Central memory CD8-positive, alpha-beta T cell (primary cell): ENCODE measurements around the gene ELFN1.

Source experiments
- ATAC-seq: fragments of 150-1000 bp; cut with Tn5 transposase; replicated peaks from 2 replicates; pipeline ENCODE4 v1.10.0; 2022; ENCODE audit warnings: mild to moderate bottlenecking, moderate FRiP score, moderate number of reproducible peaks; ENCODE audit not compliant: poor library complexity, severe bottlenecking; ENCODE audit errors: extremely low read depth
- DNase-seq, 2 donors: peaks; one replicate each; pipeline ENCODE4 v3.0.0; 2021; ENCODE audit warnings: low spot score in 2 of 2
- H3K27ac Mint-ChIP-seq: one replicate; pipeline ENCODE4 v1.8.0; 2022; ENCODE audit warnings: low read depth, mild to moderate bottlenecking, moderate library complexity, mixed read lengths
- H3K27me3 Mint-ChIP-seq: one replicate; pipeline ENCODE4 v1.8.0; 2022; ENCODE audit warnings: mixed read lengths
- H3K36me3 Mint-ChIP-seq: one replicate; pipeline ENCODE4 v1.8.0; 2022; ENCODE audit warnings: mild to moderate bottlenecking, moderate library complexity, mixed read lengths; ENCODE audit not compliant: insufficient read depth
- H3K4me1 Mint-ChIP-seq: one replicate; pipeline ENCODE4 v1.8.0; 2022; ENCODE audit warnings: mixed read lengths
- H3K4me3 Mint-ChIP-seq: one replicate; pipeline ENCODE4 v1.8.0; 2022; ENCODE audit warnings: mild to moderate bottlenecking, moderate library complexity, mixed read lengths
- H3K9me3 Mint-ChIP-seq: one replicate; pipeline ENCODE4 v1.8.0; 2022; ENCODE audit warnings: mixed read lengths

ELFN1 gene

DNA sequence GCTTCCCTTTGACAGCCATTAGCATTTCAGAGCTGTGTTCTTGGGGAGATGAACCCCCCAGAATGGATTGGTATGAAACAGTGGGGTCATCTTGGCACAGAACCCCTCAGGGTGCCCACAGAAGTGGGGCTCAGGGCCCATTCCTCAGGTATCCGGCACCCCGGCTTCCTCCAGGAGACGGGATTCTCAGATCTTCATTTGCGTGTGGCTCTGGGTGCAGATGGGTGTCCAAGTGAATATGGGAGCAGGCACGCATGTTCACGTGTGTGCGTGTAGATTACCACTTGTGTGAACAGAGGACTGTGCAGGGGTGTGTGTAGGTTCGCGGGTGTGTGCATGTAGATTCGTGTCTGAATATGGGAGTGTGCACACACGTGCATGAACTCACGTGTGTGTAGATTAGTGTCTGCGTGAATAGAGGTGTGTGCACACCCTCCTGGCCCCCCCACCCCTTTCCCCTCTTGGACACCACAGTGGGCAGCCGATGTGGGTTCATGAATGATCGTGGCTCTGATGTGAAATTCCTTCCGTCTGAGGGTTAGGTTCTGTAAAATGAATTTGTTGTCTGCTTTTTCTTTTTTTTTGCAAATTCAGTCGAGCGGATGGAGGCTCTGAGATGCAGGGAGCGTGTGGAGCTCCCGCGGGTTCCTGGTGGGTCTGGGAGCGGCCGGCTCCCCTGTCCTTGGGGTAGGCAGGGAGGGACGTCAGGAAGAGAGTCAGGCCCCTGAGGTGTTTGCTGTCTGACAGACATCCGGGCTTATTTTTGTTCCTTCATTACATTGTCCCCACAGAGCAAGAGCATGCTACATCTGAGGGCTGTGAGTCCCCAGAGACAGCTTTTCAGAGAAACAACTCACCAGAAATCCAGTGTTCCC is 7.4 kb downstream of the ELFN1 start:
- ATAC-seq (no peak), DNase-seq (no peak)
- Mint-ChIP-seq H3K9me3 (no peaks in the 10 kb centered on the region), H3K4me1 (no peaks in the 10 kb centered on the region), H3K27me3 (peaks cover 18% of the 10 kb centered on the region), H3K4me3 (no peak overlapping the region), H3K27ac (no peak overlapping the region), H3K36me3 (no peaks in the 10 kb centered on the region)

DNA sequence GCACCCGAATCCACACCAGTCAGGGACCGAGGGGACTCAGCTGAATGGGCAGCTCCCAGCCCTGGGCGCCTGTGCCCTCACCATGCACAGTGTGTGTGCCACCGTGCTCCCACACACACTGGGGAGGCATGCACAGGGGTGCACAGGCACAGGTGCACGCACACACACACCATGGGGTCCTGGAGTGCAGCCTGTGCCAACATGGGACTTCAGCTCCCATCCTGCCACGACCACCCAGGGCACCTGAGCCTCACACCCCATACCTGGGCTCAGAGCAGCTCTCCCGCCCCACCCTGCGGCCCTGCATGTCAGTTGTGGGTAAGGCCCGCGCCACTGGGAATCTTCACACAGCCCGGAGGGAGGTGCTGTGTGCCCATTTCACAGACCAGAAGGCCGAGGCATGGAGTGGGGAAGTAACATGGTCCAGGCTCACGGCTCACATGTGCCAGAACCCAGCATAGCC is 8.0 kb downstream of the ELFN1 start:
- Mint-ChIP-seq H3K9me3 (no peaks in the 10 kb centered on the region), H3K27me3 (peaks cover 11% of the 10 kb centered on the region), H3K4me3 (no peak overlapping the region), H3K27ac (no peak overlapping the region), H3K4me1 (no peaks in the 10 kb centered on the region), H3K36me3 (no peaks in the 10 kb centered on the region)
- DNase-seq: no peak
- no peak for ATAC-seq

DNA sequence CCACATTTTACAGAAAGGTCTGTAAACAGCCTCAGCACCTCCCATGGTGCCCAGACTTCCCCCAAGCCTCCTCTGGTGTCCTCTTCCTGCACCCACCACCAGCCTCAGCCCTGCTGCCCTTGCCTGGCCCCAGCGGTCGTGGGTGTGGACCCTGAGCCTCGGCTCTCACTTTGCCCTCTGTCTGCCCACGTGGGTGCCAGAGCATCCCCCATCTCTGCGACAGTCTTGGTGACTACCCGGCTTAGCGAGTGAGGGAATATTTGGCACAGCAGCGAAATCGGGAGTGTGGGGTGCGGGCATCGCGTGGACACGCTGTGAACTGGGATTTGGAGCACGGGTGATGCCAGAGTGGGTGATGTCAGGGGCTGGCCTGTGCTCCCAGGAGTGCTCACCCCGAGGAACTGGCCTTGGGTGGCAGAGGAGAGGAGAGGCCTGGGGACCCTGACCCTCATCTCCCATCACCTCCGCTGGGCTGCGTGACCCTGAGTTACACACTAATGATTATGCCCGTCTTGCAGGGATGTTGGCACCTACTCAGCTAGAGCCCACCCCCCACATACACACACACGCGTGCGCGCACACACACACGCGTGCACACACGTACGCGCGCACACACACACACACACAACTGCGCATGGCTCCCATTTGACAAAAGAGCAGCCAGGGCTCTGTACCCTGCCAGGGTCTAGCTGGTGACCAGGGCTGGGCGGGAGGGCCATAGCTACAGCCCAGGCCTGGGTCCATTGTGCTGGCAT is 8.7 kb downstream of the ELFN1 start:
- Mint-ChIP-seq H3K36me3 (no peaks in the 10 kb centered on the region), H3K4me3 (no peak overlapping the region), H3K27me3 (peaks cover 11% of the 10 kb centered on the region), H3K9me3 (no peaks in the 10 kb centered on the region), H3K4me1 (no peaks in the 10 kb centered on the region), H3K27ac (no peak overlapping the region)
- DNase-seq: no peak
- ATAC-seq: no peak

DNA sequence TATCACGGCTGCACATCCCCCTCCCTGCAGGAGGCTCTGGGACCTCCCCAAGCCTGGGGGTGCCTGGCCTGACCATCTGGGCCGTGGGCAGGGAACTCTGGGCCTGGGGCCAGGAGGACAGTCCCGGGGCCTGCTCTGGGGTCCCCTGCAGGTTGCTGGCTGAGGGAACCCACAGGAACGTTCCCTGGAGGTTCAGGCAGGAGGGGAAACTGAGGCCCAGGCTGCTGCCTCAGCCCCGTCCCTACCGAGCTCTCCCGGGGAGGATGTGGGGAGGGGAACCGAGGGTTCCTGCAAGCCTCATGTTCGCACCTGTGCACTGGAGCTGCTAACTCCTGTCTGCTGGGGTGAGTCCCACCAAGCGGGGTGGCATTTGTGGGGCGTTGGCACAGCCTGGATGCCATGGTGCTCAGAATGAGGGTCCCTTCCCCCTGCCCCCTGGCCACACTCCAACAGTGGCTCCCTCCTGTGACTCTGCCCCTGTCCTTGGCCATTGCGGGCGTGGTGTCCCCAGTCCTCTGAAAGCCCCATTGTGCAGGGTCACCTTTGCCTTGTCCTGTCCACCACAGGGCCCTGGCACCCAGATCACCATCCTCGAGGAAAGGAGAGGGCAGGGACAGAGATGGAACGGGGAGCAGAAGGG is 9.4 kb downstream of the ELFN1 start:
- no peak overlapping the region for H3K27ac Mint-ChIP-seq
- no peak overlapping the region for H3K4me3 Mint-ChIP-seq
- H3K27me3 Mint-ChIP-seq: peaks cover 18% of the 10 kb centered on the region
- peaks cover 5% of the 10 kb centered on the region for H3K9me3 Mint-ChIP-seq
- H3K4me1 Mint-ChIP-seq: no peaks in the 10 kb centered on the region
- no peak for ATAC-seq
- DNase-seq: no peak
- H3K36me3 Mint-ChIP-seq: no peaks in the 10 kb centered on the region

DNA sequence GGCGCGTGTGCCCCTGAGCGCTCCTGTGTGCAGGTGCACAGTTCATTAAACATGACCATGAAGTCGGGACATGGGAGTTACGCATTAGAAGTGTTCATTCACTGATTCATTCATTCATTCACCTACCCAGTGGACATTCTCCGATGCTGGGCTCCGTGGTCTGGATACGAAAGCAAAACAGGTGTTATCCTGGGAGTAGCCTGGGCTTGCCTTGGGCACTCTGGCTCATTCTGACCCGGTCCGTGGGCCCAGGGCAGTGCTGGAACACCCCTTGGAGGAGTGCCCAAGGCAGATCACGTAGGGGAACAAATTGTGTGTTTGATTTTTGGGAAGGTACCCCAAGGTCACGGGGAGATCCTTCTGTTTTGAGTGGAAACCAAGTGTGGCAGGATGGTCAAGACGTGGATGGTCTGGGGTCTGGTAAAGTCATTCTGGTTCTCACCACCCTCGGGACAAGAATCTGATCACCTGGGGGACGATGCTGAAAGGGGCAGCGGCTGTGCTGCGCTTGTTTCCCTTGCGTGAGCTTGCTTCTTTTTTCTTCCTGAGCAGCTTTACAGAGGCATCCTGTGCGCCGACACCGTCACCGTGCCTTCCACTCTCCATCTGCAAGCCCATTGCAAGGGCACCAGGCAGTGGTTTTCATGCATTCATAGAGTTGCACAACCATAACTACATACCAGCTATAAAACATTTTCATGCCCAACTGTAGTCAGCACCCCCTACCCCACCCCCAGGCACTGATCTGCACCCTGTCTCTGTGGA is 10.1 kb downstream of the ELFN1 start:
- ATAC-seq: no peak
- no peak overlapping the region for H3K27ac Mint-ChIP-seq
- no peak for DNase-seq
- peaks cover 25% of the 10 kb centered on the region for H3K27me3 Mint-ChIP-seq
- H3K9me3 Mint-ChIP-seq: peaks cover 10% of the 10 kb centered on the region
- no peak overlapping the region for H3K4me3 Mint-ChIP-seq
- H3K36me3 Mint-ChIP-seq: no peaks in the 10 kb centered on the region
- H3K4me1 Mint-ChIP-seq: no peaks in the 10 kb centered on the region

DNA sequence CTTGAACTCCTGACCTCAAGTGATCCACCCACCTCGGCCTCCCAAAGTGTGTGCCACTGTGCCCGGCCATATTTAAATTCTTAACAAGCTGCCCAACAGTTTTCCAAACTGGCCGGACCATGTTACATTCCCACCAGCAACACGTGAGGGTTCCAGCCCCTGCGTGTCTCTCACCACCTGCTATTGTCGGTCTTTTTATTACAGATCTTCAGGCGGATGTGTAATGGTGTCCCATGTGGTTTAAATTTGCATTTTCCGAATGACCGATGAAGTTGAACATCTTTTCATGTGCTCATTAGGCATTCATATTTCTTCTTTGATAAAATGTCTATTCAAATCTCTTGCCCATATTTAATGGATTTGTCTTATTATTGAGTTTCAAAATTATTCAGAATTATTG is 11.5 kb downstream of the ELFN1 start:
- Mint-ChIP-seq H3K36me3 (no peaks in the 10 kb centered on the region), H3K4me1 (no peaks in the 10 kb centered on the region), H3K9me3 (peaks cover 13% of the 10 kb centered on the region), H3K27ac (no peak overlapping the region), H3K27me3 (peaks cover 24% of the 10 kb centered on the region), H3K4me3 (no peak overlapping the region)
- DNase-seq: no peak
- no peak for ATAC-seq

DNA sequence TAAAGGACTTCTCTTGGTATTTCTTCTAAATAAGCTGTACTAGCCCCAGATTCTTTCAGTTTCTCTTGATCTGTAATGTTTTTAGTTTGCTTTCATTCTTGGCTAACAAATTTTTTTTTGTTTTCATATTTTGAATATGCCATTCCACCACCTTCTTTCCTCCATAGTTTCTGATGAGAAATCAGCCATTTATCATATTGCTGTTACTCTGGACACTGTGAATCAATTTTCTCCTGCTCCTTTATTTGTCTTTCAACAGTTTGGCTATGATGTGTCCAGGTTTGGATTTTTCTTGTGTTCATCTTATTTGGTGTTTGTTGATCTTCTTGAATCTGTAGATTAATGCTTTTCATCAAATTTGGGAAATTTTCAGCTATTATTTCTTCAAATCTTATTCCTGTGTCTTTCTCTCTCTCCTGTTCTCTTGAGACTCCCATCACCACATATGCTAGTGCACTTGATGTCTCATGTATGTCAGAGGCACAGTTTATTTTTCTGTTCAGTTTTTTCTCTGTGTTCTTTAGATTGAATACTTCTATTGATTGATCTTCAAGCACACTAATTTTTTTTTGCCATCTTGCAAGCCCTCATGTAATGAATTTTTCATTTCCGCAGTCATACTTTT is 15.0 kb downstream of the ELFN1 start:
- Mint-ChIP-seq H3K9me3 (peaks cover 13% of the 10 kb centered on the region), H3K27me3 (peaks cover 27% of the 10 kb centered on the region), H3K4me3 (no peak overlapping the region), H3K27ac (no peak overlapping the region), H3K4me1 (no peaks in the 10 kb centered on the region), H3K36me3 (no peaks in the 10 kb centered on the region)
- ATAC-seq: no peak
- no peak for DNase-seq

DNA sequence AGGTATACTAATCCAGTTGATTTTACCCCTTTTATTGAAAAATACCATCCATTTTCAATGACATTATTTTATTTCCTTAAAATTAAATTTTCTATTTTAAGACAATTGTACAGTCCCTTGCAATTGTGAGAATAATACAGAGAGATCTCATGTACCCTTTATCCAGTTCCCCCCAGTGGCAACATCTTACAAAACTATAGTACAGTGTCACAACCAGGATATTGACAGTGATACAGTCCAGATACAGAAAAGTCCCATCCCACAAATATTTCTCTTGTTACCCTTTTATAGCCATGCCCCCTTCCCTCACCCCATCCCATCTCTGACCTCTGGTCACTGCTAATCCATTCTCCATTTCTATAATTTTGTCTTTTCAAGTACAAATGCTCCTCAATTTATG is 18.5 kb downstream of the ELFN1 start:
- H3K4me1 Mint-ChIP-seq: no peaks in the 10 kb centered on the region
- no peak overlapping the region for H3K4me3 Mint-ChIP-seq
- no peak for DNase-seq
- ATAC-seq: no peak
- peaks cover 34% of the 10 kb centered on the region for H3K27me3 Mint-ChIP-seq
- no peak overlapping the region for H3K27ac Mint-ChIP-seq
- no peaks in the 10 kb centered on the region for H3K36me3 Mint-ChIP-seq
- peaks cover 13% of the 10 kb centered on the region for H3K9me3 Mint-ChIP-seq

DNA sequence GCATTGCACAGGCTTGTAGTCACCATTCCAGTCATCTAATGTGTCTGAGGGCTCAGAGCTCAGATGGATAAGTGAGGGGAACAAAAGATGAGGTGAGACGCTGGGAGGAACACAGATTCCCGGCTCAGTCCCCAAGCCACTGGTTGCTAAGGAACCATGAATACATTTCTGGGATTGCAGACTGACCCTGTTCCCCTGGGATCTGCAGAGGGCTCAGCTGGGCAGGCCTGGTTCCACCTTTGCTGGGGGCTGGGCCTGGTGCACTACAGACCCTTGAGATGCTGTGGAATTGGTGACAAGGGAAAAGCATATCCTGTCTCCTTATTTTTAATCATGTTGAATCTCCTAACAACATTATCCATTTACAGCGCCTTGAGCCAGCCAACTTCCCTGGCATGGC is 19.2 kb downstream of the ELFN1 start:
- H3K4me1 Mint-ChIP-seq: no peaks in the 10 kb centered on the region
- ATAC-seq (no peak), DNase-seq (no peak)
- H3K4me3 Mint-ChIP-seq: no peak overlapping the region
- no peak overlapping the region for H3K27ac Mint-ChIP-seq
- H3K27me3 Mint-ChIP-seq: peaks cover 28% of the 10 kb centered on the region
- peaks cover 10% of the 10 kb centered on the region for H3K9me3 Mint-ChIP-seq
- H3K36me3 Mint-ChIP-seq: no peaks in the 10 kb centered on the region

DNA sequence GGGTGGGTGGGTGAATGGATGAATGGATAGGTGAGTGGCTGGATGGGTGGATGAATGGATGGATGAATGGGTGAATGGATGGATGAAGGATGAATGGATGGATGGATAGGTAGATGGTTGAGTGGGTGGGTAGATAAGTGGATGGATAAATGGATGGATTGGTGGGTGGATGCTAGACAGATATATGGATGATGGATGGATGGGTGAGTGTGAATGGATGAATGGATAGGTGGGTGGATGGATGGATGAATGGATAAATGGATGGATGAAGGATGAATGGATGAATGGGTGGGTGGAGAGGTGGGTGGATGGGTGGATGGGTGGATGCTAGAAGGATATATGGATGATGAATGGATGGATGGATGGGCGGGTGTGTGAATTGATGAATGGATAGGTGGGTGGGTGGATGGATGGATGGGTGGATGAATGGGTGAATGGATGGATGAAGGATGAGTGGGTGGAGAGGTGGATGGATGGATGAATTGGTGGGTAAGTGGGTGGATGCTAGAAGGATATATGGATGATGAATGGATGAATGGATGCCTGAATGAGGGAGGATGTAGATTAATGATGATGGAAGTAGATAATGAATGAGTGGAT is 20.4 kb downstream of the ELFN1 start:
- ATAC-seq (no peak), DNase-seq (no peak)
- peaks cover 17% of the 10 kb centered on the region for H3K27me3 Mint-ChIP-seq
- no peak overlapping the region for H3K4me3 Mint-ChIP-seq
- peaks cover under 1% of the 10 kb centered on the region for H3K9me3 Mint-ChIP-seq
- H3K4me1 Mint-ChIP-seq: no peaks in the 10 kb centered on the region
- H3K36me3 Mint-ChIP-seq: no peaks in the 10 kb centered on the region
- H3K27ac Mint-ChIP-seq: no peak overlapping the region

DNA sequence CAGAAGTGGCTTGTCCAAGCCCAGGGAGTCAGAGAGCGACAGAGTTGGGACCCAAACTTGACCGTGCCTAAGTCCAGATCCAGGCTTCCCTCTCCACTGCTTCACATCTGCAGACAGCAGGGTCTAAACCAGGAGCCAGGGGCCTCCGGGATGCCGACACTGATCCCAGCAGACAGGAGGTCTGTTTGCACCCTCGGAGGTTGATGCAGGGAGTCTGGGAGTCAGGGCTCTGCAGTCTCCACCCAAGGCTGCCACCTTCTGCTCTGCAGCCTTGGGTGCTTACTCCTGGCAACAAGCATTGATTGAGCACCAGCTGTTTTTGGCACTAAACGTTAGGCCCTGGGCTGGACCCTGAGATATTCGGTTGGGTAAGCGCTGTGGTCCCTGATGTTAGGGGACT is 21.0 kb downstream of the ELFN1 start:
- ATAC-seq (no peak), DNase-seq (no peak)
- Mint-ChIP-seq H3K4me1 (no peaks in the 10 kb centered on the region), H3K4me3 (no peak overlapping the region), H3K27ac (no peak overlapping the region), H3K36me3 (no peaks in the 10 kb centered on the region), H3K9me3 (no peaks in the 10 kb centered on the region), H3K27me3 (peaks cover 15% of the 10 kb centered on the region)
